ENCODE results near the gene ABHD2. TPM values are rescaled to one million over a fixed set of nuclear protein-coding genes. Genes with fewer than 3 reads are reported as not detected.

ABHD2 gene
- total RNA-seq, 1 donor = 43.6 TPM

DNA sequence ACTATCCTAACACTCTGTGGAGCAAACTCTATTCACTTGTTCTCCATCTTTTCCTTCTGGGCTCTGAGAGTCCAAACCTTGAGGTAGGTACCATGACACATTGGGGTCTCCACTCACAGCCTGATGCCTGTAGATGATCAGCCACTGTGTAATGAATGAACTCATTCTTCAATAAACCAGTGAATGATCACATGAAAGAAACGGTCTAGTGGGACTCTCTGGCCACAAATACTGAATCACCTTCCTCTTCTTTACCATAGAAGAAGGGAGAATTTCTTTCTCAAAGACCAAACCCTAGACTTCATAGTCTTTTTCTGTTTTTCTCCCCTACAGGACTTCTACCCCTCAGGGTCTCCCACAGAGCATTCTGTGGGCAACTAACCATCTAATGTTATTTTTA is 20.5 kb upstream of the ABHD2 start:
- TF ChIP-seq, protein P1, sequence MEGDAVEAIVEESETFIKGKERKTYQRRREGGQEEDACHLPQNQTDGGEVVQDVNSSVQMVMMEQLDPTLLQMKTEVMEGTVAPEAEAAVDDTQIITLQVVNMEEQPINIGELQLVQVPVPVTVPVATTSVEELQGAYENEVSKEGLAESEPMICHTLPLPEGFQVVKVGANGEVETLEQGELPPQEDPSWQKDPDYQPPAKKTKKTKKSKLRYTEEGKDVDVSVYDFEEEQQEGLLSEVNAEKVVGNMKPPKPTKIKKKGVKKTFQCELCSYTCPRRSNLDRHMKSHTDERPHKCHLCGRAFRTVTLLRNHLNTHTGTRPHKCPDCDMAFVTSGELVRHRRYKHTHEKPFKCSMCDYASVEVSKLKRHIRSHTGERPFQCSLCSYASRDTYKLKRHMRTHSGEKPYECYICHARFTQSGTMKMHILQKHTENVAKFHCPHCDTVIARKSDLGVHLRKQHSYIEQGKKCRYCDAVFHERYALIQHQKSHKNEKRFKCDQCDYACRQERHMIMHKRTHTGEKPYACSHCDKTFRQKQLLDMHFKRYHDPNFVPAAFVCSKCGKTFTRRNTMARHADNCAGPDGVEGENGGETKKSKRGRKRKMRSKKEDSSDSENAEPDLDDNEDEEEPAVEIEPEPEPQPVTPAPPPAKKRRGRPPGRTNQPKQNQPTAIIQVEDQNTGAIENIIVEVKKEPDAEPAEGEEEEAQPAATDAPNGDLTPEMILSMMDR (IDR thresholded peaks at IDR 0.05; ENCODE audit: insufficient read depth, low read depth, low read length) = no peak
- no peak overlapping the region for H3K4me3 ChIP-seq (ENCODE audit: low read depth, low read length)
- DNase-seq (ENCODE audit: low read depth) = no peak

DNA sequence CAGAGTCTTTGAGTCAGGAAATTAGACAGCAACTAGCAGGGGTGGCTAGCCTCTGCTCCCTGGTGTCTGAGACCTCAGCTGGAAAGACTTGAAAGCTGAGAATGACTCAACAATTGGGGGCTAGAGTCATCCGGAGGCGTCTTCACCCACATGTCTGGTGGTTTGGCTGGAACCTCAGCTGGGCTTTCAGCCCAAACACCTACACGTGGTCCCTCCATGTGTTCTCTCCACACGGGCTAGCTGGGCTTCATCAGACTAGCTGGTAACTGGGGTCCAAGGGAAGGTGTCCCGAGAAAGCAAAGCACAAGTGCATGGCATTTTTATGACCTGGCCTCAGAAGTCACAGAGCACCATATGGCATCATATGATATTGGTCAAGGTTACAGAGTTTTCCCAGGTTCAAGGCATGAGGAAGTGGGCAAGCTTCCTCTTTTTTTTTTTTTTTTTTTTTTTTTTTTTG is 19.9 kb upstream of the ABHD2 start:
- TF ChIP-seq, protein P1 (IDR thresholded peaks at IDR 0.05; ENCODE audit: insufficient read depth, low read depth, low read length) = no peak
- H3K4me3 ChIP-seq (ENCODE audit: low read depth, low read length) = no peak overlapping the region
- peak; percentile 66 for DNase-seq (ENCODE audit: low read depth)

DNA sequence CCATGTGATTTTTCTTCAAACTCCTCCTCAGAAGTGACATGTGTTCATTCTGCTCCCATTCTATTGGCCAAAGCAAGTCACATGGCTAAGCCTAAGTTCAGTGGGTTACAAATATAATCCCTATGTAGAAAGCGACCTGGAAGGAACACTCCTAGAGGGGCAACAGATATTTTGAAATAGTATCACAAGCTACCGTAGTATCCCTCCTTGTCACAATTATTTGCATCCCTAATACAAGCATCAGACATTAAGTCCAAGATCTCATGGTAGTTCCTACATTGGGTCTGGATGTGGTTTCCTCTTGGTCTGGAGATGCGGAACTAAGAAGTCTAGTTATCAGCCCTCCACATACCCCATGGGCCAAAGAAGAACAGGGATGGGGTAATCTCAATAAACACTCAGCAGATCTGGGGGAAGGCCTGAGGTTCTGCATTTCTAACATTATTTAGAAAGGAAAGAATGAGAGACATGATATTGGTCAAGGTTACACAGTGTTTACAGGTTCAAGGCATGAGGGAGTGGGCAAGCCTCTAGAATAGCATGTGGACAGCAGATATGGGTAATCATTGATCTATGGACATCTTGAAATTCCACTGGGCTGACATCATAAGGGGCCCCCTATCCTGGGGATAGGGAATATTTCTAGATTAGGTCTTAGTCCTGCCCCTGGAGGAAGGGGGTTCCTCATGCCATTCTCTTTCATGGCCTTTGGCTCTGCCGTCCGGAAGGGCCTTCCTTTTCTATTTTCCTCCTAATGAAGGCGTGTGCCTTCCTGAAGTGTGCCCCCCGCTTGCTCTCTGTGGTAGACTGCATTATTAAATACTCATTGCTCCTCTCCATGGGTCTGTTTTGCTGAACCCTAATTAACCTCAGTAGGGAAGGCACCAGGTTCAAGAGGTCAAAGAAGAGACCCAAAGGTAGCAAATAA is 17.8 kb upstream of the ABHD2 start:
- H3K4me3 ChIP-seq (ENCODE audit: low read depth, low read length) = no peak overlapping the region
- no peak for DNase-seq (ENCODE audit: low read depth)
- TF ChIP-seq, protein P1 (IDR thresholded peaks at IDR 0.05; ENCODE audit: insufficient read depth, low read depth, low read length) = no peak

DNA sequence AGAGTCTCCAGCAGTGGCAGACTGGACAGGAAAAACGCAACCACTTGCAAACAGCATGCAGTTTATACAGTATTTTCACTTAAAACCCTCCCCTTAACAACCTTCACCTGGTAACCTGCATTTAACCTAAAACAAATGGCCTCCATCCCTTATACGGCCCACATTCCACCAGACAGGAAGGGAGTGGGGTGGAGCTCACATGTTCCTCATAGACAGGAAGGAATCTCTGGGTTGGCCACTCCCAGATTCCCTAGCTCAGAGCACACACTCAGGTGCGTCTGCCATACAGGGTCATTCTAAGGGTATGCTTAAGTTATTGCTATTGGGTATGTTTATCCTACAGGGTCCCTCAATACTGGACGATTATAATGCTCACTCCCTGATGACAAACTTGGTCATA is 16.8 kb upstream of the ABHD2 start:
- no peak for DNase-seq (ENCODE audit: low read depth)
- TF ChIP-seq, protein P1 (IDR thresholded peaks at IDR 0.05; ENCODE audit: insufficient read depth, low read depth, low read length) = no peak
- no peak overlapping the region for H3K4me3 ChIP-seq (ENCODE audit: low read depth, low read length)

DNA sequence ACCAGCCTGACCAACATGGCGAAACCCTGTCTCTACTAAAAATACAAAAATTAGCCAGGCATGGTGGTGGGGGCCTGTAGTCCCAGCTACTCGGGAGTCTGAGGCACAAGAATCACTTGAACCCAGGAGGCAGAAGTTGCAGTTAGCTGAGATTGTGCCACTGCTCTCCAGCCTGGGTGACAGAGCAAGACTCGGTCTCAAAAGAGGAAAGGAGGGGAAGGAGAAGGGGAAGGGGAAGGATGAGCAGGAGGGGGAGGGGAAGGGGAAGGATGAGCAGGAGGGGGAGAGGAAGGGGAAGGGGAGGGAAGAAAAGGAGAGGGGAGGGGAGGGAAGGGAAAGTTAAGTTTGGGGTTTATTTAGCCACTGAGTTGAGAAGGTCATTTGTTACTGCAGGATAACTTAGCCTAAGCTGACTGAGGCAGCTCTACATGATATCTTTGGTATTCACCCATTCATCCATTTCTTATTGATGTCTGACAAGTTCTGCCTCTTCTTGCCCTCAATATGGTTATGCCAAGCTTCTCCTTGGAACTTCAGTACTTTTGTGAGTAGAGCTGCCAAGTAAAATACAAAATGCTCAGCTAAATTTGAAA is 15.9 kb upstream of the ABHD2 start:
- H3K4me3 ChIP-seq (ENCODE audit: low read depth, low read length) = no peak overlapping the region
- no peak for DNase-seq (ENCODE audit: low read depth)
- TF ChIP-seq, protein P1 (IDR thresholded peaks at IDR 0.05; ENCODE audit: insufficient read depth, low read depth, low read length) = no peak

DNA sequence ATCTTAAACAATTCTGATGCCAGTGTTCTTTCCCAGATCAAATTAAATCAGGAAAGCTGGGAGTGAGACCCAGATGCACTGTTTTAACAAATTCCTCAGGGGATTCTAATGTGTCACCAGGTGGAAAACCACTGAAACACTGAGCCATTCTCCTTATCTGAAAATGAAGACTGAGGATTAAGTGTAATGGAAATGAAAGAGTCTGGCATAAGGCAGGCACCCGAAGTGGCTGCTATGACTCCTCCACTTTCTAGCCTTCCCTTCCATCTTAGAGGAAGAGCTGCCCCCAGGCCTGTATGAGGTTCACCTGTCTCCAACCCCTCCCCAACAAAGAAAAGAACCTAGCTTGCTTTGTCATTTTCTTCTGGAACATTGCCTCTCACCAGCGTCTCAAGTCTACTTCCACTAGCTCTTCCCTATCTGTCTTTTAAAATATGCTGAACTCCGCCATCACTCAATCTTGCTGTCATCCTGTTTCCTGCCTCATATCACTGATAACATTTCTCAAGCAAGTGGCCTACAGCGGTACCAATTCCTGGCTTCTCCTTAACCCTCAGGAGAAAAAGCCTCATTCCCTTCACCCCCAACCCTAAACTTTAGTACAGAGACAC is 13.7 kb upstream of the ABHD2 start:
- no peak for DNase-seq (ENCODE audit: low read depth)
- H3K4me3 ChIP-seq (ENCODE audit: low read depth, low read length) = no peak overlapping the region
- TF ChIP-seq, protein P1 (IDR thresholded peaks at IDR 0.05; ENCODE audit: insufficient read depth, low read depth, low read length) = no peak
